Measurements from ENCODE around the gene TAF10. TPM values are rescaled to one million over a fixed set of nuclear protein-coding genes. Genes with fewer than 3 reads are reported as not detected.

TAF10 gene
- total RNA-seq, 3 donors from 2014 or later (not counting 1 experiment from before 2014, with no cell fraction given): 154 to 191 (median 158) TPM

DNA sequence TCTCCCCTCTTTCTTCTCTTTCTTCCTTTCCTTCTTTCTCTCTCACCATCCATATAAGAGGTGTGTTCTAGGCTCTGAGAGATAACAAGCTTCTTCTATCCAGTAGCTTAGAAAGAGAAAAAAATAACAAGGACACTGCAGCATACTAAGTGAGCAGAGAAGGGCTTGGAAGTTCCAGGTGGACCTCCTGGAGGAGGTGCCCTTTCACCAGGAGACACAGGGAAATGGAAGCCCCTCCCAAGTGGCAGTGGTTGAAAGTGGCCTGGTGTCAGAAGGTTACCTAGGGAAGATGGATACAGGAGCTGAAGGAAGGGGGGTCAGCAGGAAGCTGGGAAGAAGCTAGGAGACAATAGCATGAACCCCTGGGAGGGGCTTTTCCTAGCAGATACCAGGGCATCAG lies 38.1 kb upstream of the TAF10 start:
- H3K4me1 Mint-ChIP-seq: no peaks in the 10 kb centered on the region
- no peaks in the 10 kb centered on the region for H3K9me3 ChIP-seq (ENCODE audit: control insufficient read depth, insufficient read depth, low read length)
- TF ChIP-seq, protein P1, sequence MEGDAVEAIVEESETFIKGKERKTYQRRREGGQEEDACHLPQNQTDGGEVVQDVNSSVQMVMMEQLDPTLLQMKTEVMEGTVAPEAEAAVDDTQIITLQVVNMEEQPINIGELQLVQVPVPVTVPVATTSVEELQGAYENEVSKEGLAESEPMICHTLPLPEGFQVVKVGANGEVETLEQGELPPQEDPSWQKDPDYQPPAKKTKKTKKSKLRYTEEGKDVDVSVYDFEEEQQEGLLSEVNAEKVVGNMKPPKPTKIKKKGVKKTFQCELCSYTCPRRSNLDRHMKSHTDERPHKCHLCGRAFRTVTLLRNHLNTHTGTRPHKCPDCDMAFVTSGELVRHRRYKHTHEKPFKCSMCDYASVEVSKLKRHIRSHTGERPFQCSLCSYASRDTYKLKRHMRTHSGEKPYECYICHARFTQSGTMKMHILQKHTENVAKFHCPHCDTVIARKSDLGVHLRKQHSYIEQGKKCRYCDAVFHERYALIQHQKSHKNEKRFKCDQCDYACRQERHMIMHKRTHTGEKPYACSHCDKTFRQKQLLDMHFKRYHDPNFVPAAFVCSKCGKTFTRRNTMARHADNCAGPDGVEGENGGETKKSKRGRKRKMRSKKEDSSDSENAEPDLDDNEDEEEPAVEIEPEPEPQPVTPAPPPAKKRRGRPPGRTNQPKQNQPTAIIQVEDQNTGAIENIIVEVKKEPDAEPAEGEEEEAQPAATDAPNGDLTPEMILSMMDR (IDR thresholded peaks at IDR 0.05): no peak
- H3K36me3 ChIP-seq (ENCODE audit: control insufficient read depth, insufficient read depth, low read length): no peaks in the 10 kb centered on the region
- H3K27me3 ChIP-seq (ENCODE audit: control insufficient read depth, insufficient read depth, low read length): peaks cover 4% of the 10 kb centered on the region
- no peak overlapping the region for H3K27ac Mint-ChIP-seq
- no peak overlapping the region for H3K4me3 ChIP-seq (ENCODE audit: low read length)
- no peaks in the 10 kb centered on the region for H3K36me3 Mint-ChIP-seq
- H3K27me3 Mint-ChIP-seq (ENCODE audit: low read depth in 2 of 2): no peaks in the 10 kb centered on the region
- H3K27ac ChIP-seq (ENCODE audit: low read length): no peak overlapping the region
- peaks cover 33% of the 10 kb centered on the region for H3K4me1 ChIP-seq (ENCODE audit: control insufficient read depth, insufficient read depth, low read length)
- no peaks in the 10 kb centered on the region for H3K9me3 Mint-ChIP-seq
- ATAC-seq (no peak), DNase-seq (no peak)
- H3K4me3 Mint-ChIP-seq: no peak overlapping the region
- intact Hi-C loops (cut with micrococcal nuclease): no loop called here

DNA sequence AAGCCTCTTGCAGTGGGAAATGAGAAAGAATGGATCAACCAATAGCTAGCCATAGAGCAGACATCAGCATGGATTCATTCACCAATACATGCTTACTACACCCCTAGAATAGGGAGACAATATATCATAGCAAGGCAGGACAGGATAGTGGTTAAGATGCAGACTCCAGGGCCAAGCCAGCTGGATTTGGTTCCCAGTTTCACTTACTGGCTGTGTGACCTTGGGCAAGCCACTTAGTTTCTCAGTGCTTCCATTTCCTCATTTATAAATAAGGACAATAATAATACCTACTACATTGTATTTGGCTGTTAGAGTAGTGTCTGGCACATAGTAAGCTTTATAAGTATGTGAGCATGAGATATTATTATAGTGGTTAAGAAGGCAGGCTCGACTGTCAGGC lies 36.5 kb upstream of the TAF10 start:
- no peaks in the 10 kb centered on the region for H3K27me3 Mint-ChIP-seq (ENCODE audit: low read depth in 2 of 2)
- Histone ChIP-seq H3K4me3 (ENCODE audit: low read length) (no peak overlapping the region), H3K27ac (ENCODE audit: low read length) (no peak overlapping the region), H3K9me3 (ENCODE audit: control insufficient read depth, insufficient read depth, low read length) (no peaks in the 10 kb centered on the region), H3K4me1 (ENCODE audit: control insufficient read depth, insufficient read depth, low read length) (peaks cover 33% of the 10 kb centered on the region), H3K36me3 (ENCODE audit: control insufficient read depth, insufficient read depth, low read length) (no peaks in the 10 kb centered on the region), H3K27me3 (ENCODE audit: control insufficient read depth, insufficient read depth, low read length) (no peaks in the 10 kb centered on the region)
- H3K36me3 Mint-ChIP-seq: no peaks in the 10 kb centered on the region
- H3K27ac Mint-ChIP-seq: no peak overlapping the region
- 100% methylated on average over 1 of the region's 1 CpG for WGBS (ENCODE audit: insufficient coverage)
- H3K4me3 Mint-ChIP-seq: no peak overlapping the region
- no peaks in the 10 kb centered on the region for H3K4me1 Mint-ChIP-seq
- TF ChIP-seq, protein P1 (IDR thresholded peaks at IDR 0.05): no peak
- ATAC-seq (no peak), DNase-seq (no peak)
- H3K9me3 Mint-ChIP-seq: no peaks in the 10 kb centered on the region
- intact Hi-C loops (cut with micrococcal nuclease): no loop called here

DNA sequence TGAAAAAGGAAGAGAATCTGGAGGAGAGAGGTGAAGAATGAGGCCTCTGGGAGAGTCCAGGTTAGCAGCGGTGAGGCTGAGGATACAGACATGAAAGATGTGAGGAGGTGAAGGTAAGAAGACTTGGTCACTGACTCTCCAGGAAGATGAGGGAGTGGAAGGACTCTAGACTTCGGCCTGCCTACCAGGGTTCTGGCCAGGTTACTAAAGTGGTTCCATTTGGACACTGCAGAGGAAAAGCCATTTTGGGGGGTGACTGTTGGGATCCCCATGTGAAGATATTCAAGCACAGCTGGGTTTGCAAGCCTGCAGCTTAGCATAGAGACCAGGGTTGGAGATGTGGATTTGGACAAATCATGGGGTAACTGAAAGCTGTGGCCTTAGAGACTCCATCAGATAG lies 35.8 kb upstream of the TAF10 start:
- Histone ChIP-seq H3K27me3 (ENCODE audit: control insufficient read depth, insufficient read depth, low read length) (no peaks in the 10 kb centered on the region), H3K4me1 (ENCODE audit: control insufficient read depth, insufficient read depth, low read length) (peaks cover 33% of the 10 kb centered on the region), H3K9me3 (ENCODE audit: control insufficient read depth, insufficient read depth, low read length) (no peaks in the 10 kb centered on the region), H3K4me3 (ENCODE audit: low read length) (no peak overlapping the region), H3K36me3 (ENCODE audit: control insufficient read depth, insufficient read depth, low read length) (no peaks in the 10 kb centered on the region), H3K27ac (ENCODE audit: low read length) (peak overlapping the region; percentile 62)
- H3K27me3 Mint-ChIP-seq (ENCODE audit: low read depth in 2 of 2): no peaks in the 10 kb centered on the region
- DNase-seq (no peak), ATAC-seq (no peak)
- intact Hi-C loops (cut with micrococcal nuclease): no loop called here
- no peak overlapping the region for H3K27ac Mint-ChIP-seq
- H3K9me3 Mint-ChIP-seq: no peaks in the 10 kb centered on the region
- TF ChIP-seq, protein P1 (IDR thresholded peaks at IDR 0.05): no peak
- H3K4me3 Mint-ChIP-seq: no peak overlapping the region
- no peaks in the 10 kb centered on the region for H3K4me1 Mint-ChIP-seq
- WGBS (ENCODE audit: insufficient coverage): 98% methylated on average over 2 of the region's 2 CpGs
- no peaks in the 10 kb centered on the region for H3K36me3 Mint-ChIP-seq

DNA sequence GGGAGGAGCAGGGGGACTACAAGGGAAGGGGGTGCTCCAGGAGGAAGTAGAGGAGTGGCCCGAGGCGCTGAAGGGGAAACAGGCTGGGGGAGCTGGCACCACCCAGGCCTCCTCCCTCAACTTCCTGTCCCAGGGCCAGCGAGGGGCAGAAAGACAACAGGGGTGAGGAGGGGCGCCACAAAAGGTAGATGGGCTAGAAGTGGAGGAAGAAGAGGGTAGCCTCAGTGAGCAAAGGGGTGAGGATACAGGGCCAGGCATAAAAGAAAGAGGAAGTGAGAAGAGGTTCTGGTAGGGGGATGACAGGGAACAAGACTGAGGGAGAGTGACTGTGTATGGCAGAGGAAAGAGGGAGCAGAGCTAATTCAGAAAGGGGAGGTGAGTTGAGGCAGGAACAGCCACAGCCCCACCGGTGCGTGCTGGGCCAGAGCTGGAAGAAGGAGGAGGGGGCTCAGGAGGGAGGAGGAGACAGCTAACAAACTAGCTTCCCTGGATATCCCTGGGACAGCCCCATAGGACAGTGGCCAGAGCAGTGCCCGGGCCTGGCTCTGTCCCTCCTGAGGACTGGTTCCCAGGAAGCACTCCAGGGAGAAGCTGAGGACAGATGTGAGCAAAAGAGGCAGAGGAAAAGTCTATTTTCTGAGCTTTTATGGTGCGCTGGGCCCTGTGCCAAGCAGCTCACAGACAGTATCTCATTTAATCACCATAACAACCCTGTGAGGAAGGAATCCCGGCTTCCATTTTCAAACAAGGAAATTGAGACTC lies 35.1 kb upstream of the TAF10 start:
- Histone ChIP-seq H3K9me3 (ENCODE audit: control insufficient read depth, insufficient read depth, low read length) (no peaks in the 10 kb centered on the region), H3K27ac (ENCODE audit: low read length) (peak overlapping the region; percentile 62), H3K4me1 (ENCODE audit: control insufficient read depth, insufficient read depth, low read length) (peaks cover 33% of the 10 kb centered on the region), H3K27me3 (ENCODE audit: control insufficient read depth, insufficient read depth, low read length) (no peaks in the 10 kb centered on the region), H3K4me3 (ENCODE audit: low read length) (no peak overlapping the region), H3K36me3 (ENCODE audit: control insufficient read depth, insufficient read depth, low read length) (no peaks in the 10 kb centered on the region)
- H3K27me3 Mint-ChIP-seq (ENCODE audit: low read depth in 2 of 2): no peaks in the 10 kb centered on the region
- H3K4me3 Mint-ChIP-seq: no peak overlapping the region
- TF ChIP-seq, protein P1 (IDR thresholded peaks at IDR 0.05): no peak
- ATAC-seq (peak in 2 of 3 donors; percentile 43 to 53), DNase-seq (peak in 1 of 2 donors; percentile 57)
- H3K36me3 Mint-ChIP-seq: no peaks in the 10 kb centered on the region
- WGBS (ENCODE audit: insufficient coverage): 34% methylated on average over 9 of the region's 9 CpGs
- no peaks in the 10 kb centered on the region for H3K9me3 Mint-ChIP-seq
- no peaks in the 10 kb centered on the region for H3K4me1 Mint-ChIP-seq
- intact Hi-C loops (cut with micrococcal nuclease): no loop called here
- H3K27ac Mint-ChIP-seq: no peak overlapping the region
